ENCODE data around the gene NEDD4L.

The NEDD4L gene

GRCh38 chr18:58152216-58152615, 108.2 kb downstream of the NEDD4L start:
- H3K4me3 ChIP-seq (ENCODE audit: low read depth, low read length): no peak overlapping the region

GRCh38 chr18:58152891-58153290, 108.9 kb downstream of the NEDD4L start:
- Histone ChIP-seq H3K27me3 (ENCODE audit: insufficient read depth, low read length) (no peaks in the 10 kb centered on the region), H3K4me1 (ENCODE audit: control insufficient read depth, insufficient read depth, low read length, unreplicated experiment) (no peaks in the 10 kb centered on the region), H3K4me3 (ENCODE audit: low read depth, low read length) (no peak overlapping the region), H2AFZ (ENCODE audit: low read length, unreplicated experiment) (no peak overlapping the region), H3K79me2 (ENCODE audit: control insufficient read depth, insufficient read depth, low read length, unreplicated experiment) (no peaks in the 10 kb centered on the region), H3K36me3 (ENCODE audit: insufficient read depth, low read length) (no peaks in the 10 kb centered on the region), H3K27ac (ENCODE audit: low read depth, low read length) (no peak overlapping the region)

More at GRCh38 chr18:58152216-58152615, 108.2 kb downstream of the NEDD4L start:
- Histone ChIP-seq H3K27me3 (ENCODE audit: insufficient read depth, low read length) (no peaks in the 10 kb centered on the region), H3K27ac (ENCODE audit: low read depth, low read length) (no peak overlapping the region), H2AFZ (ENCODE audit: low read length, unreplicated experiment) (no peak overlapping the region), H3K79me2 (ENCODE audit: control insufficient read depth, insufficient read depth, low read length, unreplicated experiment) (no peaks in the 10 kb centered on the region), H3K4me1 (ENCODE audit: control insufficient read depth, insufficient read depth, low read length, unreplicated experiment) (no peaks in the 10 kb centered on the region), H3K36me3 (ENCODE audit: insufficient read depth, low read length) (no peaks in the 10 kb centered on the region)

- H3K4me1 ChIP-seq (ENCODE audit: control insufficient read depth, insufficient read depth, low read length, unreplicated experiment): no peaks in the 10 kb centered on the region
- no peaks in the 10 kb centered on the region for H3K79me2 ChIP-seq (ENCODE audit: control insufficient read depth, insufficient read depth, low read length, unreplicated experiment)
- H2AFZ ChIP-seq (ENCODE audit: low read length, unreplicated experiment): no peak overlapping the region
- no peaks in the 10 kb centered on the region for H3K36me3 ChIP-seq (ENCODE audit: insufficient read depth, low read length)
- H3K27me3 ChIP-seq (ENCODE audit: insufficient read depth, low read length): no peaks in the 10 kb centered on the region
- H3K27ac ChIP-seq (ENCODE audit: low read depth, low read length): no peak overlapping the region
- no peak overlapping the region for H3K4me3 ChIP-seq (ENCODE audit: low read depth, low read length)
Observed at GRCh38 chr18:58156516-58156915, 112.5 kb downstream of the NEDD4L start.

GRCh38 chr18:58157237-58157636, 113.2 kb downstream of the NEDD4L start:
- no peaks in the 10 kb centered on the region for H3K27me3 ChIP-seq (ENCODE audit: insufficient read depth, low read length)
- H3K4me3 ChIP-seq (ENCODE audit: low read depth, low read length): no peak overlapping the region
- H3K79me2 ChIP-seq (ENCODE audit: control insufficient read depth, insufficient read depth, low read length, unreplicated experiment): no peaks in the 10 kb centered on the region
- H3K36me3 ChIP-seq (ENCODE audit: insufficient read depth, low read length): no peaks in the 10 kb centered on the region
- no peak overlapping the region for H3K27ac ChIP-seq (ENCODE audit: low read depth, low read length)
- H2AFZ ChIP-seq (ENCODE audit: low read length, unreplicated experiment): no peak overlapping the region
- no peaks in the 10 kb centered on the region for H3K4me1 ChIP-seq (ENCODE audit: control insufficient read depth, insufficient read depth, low read length, unreplicated experiment)

GRCh38 chr18:58158008-58158407, 114.0 kb downstream of the NEDD4L start:
- no peaks in the 10 kb centered on the region for H3K27me3 ChIP-seq (ENCODE audit: insufficient read depth, low read length)
- no peaks in the 10 kb centered on the region for H3K4me1 ChIP-seq (ENCODE audit: control insufficient read depth, insufficient read depth, low read length, unreplicated experiment)
- H3K79me2 ChIP-seq (ENCODE audit: control insufficient read depth, insufficient read depth, low read length, unreplicated experiment): no peaks in the 10 kb centered on the region
- no peaks in the 10 kb centered on the region for H3K36me3 ChIP-seq (ENCODE audit: insufficient read depth, low read length)
- H3K4me3 ChIP-seq (ENCODE audit: low read depth, low read length): no peak overlapping the region
- no peak overlapping the region for H2AFZ ChIP-seq (ENCODE audit: low read length, unreplicated experiment)
- H3K27ac ChIP-seq (ENCODE audit: low read depth, low read length): no peak overlapping the region

- Histone ChIP-seq H3K27me3 (ENCODE audit: insufficient read depth, low read length) (no peaks in the 10 kb centered on the region), H2AFZ (ENCODE audit: low read length, unreplicated experiment) (no peak overlapping the region), H3K4me1 (ENCODE audit: control insufficient read depth, insufficient read depth, low read length, unreplicated experiment) (no peaks in the 10 kb centered on the region), H3K27ac (ENCODE audit: low read depth, low read length) (no peak overlapping the region), H3K36me3 (ENCODE audit: insufficient read depth, low read length) (no peaks in the 10 kb centered on the region), H3K4me3 (ENCODE audit: low read depth, low read length) (no peak overlapping the region), H3K79me2 (ENCODE audit: control insufficient read depth, insufficient read depth, low read length, unreplicated experiment) (no peaks in the 10 kb centered on the region)
Observed at GRCh38 chr18:58158459-58158858, 114.4 kb downstream of the NEDD4L start.

GRCh38 chr18:58161659-58162058, 117.6 kb downstream of the NEDD4L start:
- no peak overlapping the region for H3K4me3 ChIP-seq (ENCODE audit: low read depth, low read length)
- no peaks in the 10 kb centered on the region for H3K79me2 ChIP-seq (ENCODE audit: control insufficient read depth, insufficient read depth, low read length, unreplicated experiment)
- H3K27me3 ChIP-seq (ENCODE audit: insufficient read depth, low read length): no peaks in the 10 kb centered on the region
- no peaks in the 10 kb centered on the region for H3K4me1 ChIP-seq (ENCODE audit: control insufficient read depth, insufficient read depth, low read length, unreplicated experiment)
- no peak overlapping the region for H3K27ac ChIP-seq (ENCODE audit: low read depth, low read length)
- H2AFZ ChIP-seq (ENCODE audit: low read length, unreplicated experiment): no peak overlapping the region
- no peaks in the 10 kb centered on the region for H3K36me3 ChIP-seq (ENCODE audit: insufficient read depth, low read length)

GRCh38 chr18:58162127-58162526, 118.1 kb downstream of the NEDD4L start:
- Histone ChIP-seq H3K36me3 (ENCODE audit: insufficient read depth, low read length) (no peaks in the 10 kb centered on the region), H3K79me2 (ENCODE audit: control insufficient read depth, insufficient read depth, low read length, unreplicated experiment) (no peaks in the 10 kb centered on the region), H2AFZ (ENCODE audit: low read length, unreplicated experiment) (no peak overlapping the region), H3K27ac (ENCODE audit: low read depth, low read length) (no peak overlapping the region), H3K27me3 (ENCODE audit: insufficient read depth, low read length) (no peaks in the 10 kb centered on the region), H3K4me1 (ENCODE audit: control insufficient read depth, insufficient read depth, low read length, unreplicated experiment) (no peaks in the 10 kb centered on the region), H3K4me3 (ENCODE audit: low read depth, low read length) (no peak overlapping the region)

GRCh38 chr18:58163004-58163590, 119.1 kb downstream of the NEDD4L start:
- H3K27me3 ChIP-seq (ENCODE audit: insufficient read depth, low read length): no peaks in the 10 kb centered on the region

GRCh38 chr18:58166278-58166844, 122.3 kb downstream of the NEDD4L start:
- Histone ChIP-seq H3K79me2 (ENCODE audit: control insufficient read depth, insufficient read depth, low read length, unreplicated experiment) (no peaks in the 10 kb centered on the region), H3K4me3 (ENCODE audit: low read depth, low read length) (no peak overlapping the region), H2AFZ (ENCODE audit: low read length, unreplicated experiment) (no peak overlapping the region), H3K36me3 (ENCODE audit: insufficient read depth, low read length) (no peaks in the 10 kb centered on the region), H3K4me1 (ENCODE audit: control insufficient read depth, insufficient read depth, low read length, unreplicated experiment) (no peaks in the 10 kb centered on the region), H3K27me3 (ENCODE audit: insufficient read depth, low read length) (no peaks in the 10 kb centered on the region), H3K27ac (ENCODE audit: low read depth, low read length) (no peak overlapping the region)

More at GRCh38 chr18:58163004-58163590, 119.1 kb downstream of the NEDD4L start:
- Histone ChIP-seq H3K4me1 (ENCODE audit: control insufficient read depth, insufficient read depth, low read length, unreplicated experiment) (no peaks in the 10 kb centered on the region), H3K27ac (ENCODE audit: low read depth, low read length) (no peak overlapping the region), H3K4me3 (ENCODE audit: low read depth, low read length) (no peak overlapping the region), H3K79me2 (ENCODE audit: control insufficient read depth, insufficient read depth, low read length, unreplicated experiment) (no peaks in the 10 kb centered on the region), H2AFZ (ENCODE audit: low read length, unreplicated experiment) (no peak overlapping the region), H3K36me3 (ENCODE audit: insufficient read depth, low read length) (no peaks in the 10 kb centered on the region)

- Histone ChIP-seq H3K4me1 (ENCODE audit: control insufficient read depth, insufficient read depth, low read length, unreplicated experiment) (no peaks in the 10 kb centered on the region), H3K36me3 (ENCODE audit: insufficient read depth, low read length) (no peaks in the 10 kb centered on the region), H3K27ac (ENCODE audit: low read depth, low read length) (no peak overlapping the region), H3K79me2 (ENCODE audit: control insufficient read depth, insufficient read depth, low read length, unreplicated experiment) (no peaks in the 10 kb centered on the region), H3K27me3 (ENCODE audit: insufficient read depth, low read length) (no peaks in the 10 kb centered on the region), H3K4me3 (ENCODE audit: low read depth, low read length) (no peak overlapping the region), H2AFZ (ENCODE audit: low read length, unreplicated experiment) (no peak overlapping the region)
Observed at GRCh38 chr18:58167073-58167472, 123.0 kb downstream of the NEDD4L start.
